WTC11 (cell line): ENCODE data around the gene OLFM3. TPM values are rescaled to one million over a fixed set of nuclear protein-coding genes. Genes with fewer than 3 reads are reported as not detected.

Experiments
- ATAC-seq: fragments of 200-7000 bp; cut with Tn5 transposase; 2 replicates; pipeline ENCODE4 v1.10.0; 2021; ENCODE audit warnings: mild to moderate bottlenecking, moderate library complexity
- CTCF ChIA-PET: fragments of 300-600 bp; sonication (Branson Sonifier 250); formaldehyde crosslinking; loops from one replicate; lab custom pipeline; 2021; ENCODE audit warnings: antibody characterized with exemption; lab: Charles Lee
- POLR2A ChIA-PET: fragments of 350-600 bp; sonication (Branson Sonifier 250); formaldehyde crosslinking; loops from one replicate; lab custom pipeline; 2021; ENCODE audit warnings: antibody characterized with exemption; lab: Charles Lee
- DNase-seq: peaks from one replicate; pipeline ENCODE4 v3.0.0; 2021; ENCODE audit warnings: low spot score
- H3K27ac Mint-ChIP-seq: 2 replicates; pipeline ENCODE4 v1.8.0; 2021; ENCODE audit warnings: mixed read lengths
- H3K27me3 Mint-ChIP-seq: 2 replicates; pipeline ENCODE4 v1.8.0; 2021; ENCODE audit warnings: low read depth, mild to moderate bottlenecking, moderate library complexity, mixed read lengths
- H3K36me3 Mint-ChIP-seq: 2 replicates; pipeline ENCODE4 v1.8.0; 2021; ENCODE audit warnings: mixed read lengths
- H3K4me1 Mint-ChIP-seq: 2 replicates; pipeline ENCODE4 v1.8.0; 2022; ENCODE audit warnings: mixed read lengths
- H3K4me3 Mint-ChIP-seq: 2 replicates; pipeline ENCODE4 v1.8.0; 2021; ENCODE audit warnings: mild to moderate bottlenecking, moderate library complexity, mixed read lengths
- H3K9me3 Mint-ChIP-seq: 2 replicates; pipeline ENCODE4 v1.8.0; 2021; ENCODE audit warnings: mixed read lengths
- AR ChIP-seq: fragments of 250-450 bp; sonication (Bioruptor Pico); IDR thresholded peaks from 2 replicates; pipeline ENCODE4 v1.9.0; 2021; ENCODE audit warnings: mild to moderate bottlenecking
- CREB1 ChIP-seq: sonication (generic); formaldehyde crosslinking; IDR thresholded peaks from 2 replicates; pipeline ENCODE4 v1.8.0; 2023; ENCODE audit warnings: mild to moderate bottlenecking, missing genetic modification reagents
- CTCF ChIP-seq: fragments of 200-600 bp; IDR thresholded peaks from 2 replicates; pipeline ENCODE4 v1.8.0; 2022; ENCODE audit warnings: antibody characterized with exemption
- ERG ChIP-seq: fragments of 250-450 bp; sonication (Bioruptor Pico); IDR thresholded peaks from 2 replicates; pipeline ENCODE4 v1.8.0; 2021; ENCODE audit warnings: mild to moderate bottlenecking
- ETV6 ChIP-seq: sonication (generic); formaldehyde crosslinking; IDR thresholded peaks from 2 replicates; pipeline ENCODE4 v1.8.1; 2022; ENCODE audit warnings: mild to moderate bottlenecking, missing genetic modification reagents
- FOXP4 ChIP-seq: sonication (generic); formaldehyde crosslinking; IDR thresholded peaks from 2 replicates; pipeline ENCODE4 v1.8.0; 2022; ENCODE audit warnings: mild to moderate bottlenecking, missing genetic modification reagents
- GABPB1 ChIP-seq: sonication (generic); formaldehyde crosslinking; IDR thresholded peaks from 2 replicates; pipeline ENCODE4 v1.8.1; 2023; ENCODE audit warnings: mild to moderate bottlenecking, missing genetic modification reagents
- GRHL2 ChIP-seq: fragments of 250-450 bp; sonication (Bioruptor Pico); IDR thresholded peaks from 2 replicates; pipeline ENCODE4 v1.8.0; 2022; ENCODE audit warnings: mild to moderate bottlenecking, moderate library complexity; ENCODE audit not compliant: insufficient replicate concordance, severe bottlenecking
- MAX ChIP-seq: sonication (generic); formaldehyde crosslinking; IDR thresholded peaks from 2 replicates; pipeline ENCODE4 v1.8.0; 2022; ENCODE audit warnings: mild to moderate bottlenecking, missing genetic modification reagents
- MXD4 ChIP-seq: fragments of 250-450 bp; sonication (Bioruptor Pico); IDR thresholded peaks from 2 replicates; pipeline ENCODE4 v1.8.0; 2021; ENCODE audit warnings: mild to moderate bottlenecking, moderate library complexity, borderline replicate concordance
- NFYB ChIP-seq: sonication (generic); formaldehyde crosslinking; conservative IDR thresholded peaks from 2 replicates; pipeline ENCODE4 v1.8.0; 2022; ENCODE audit warnings: low read depth, missing genetic modification reagents
- SMAD3 ChIP-seq: sonication (generic); formaldehyde crosslinking; IDR thresholded peaks from 2 replicates; pipeline ENCODE4 v1.8.0; 2022; ENCODE audit warnings: missing genetic modification reagents, mild to moderate bottlenecking, borderline replicate concordance
- TEAD1 ChIP-seq: sonication (generic); formaldehyde crosslinking; IDR thresholded peaks from 2 replicates; pipeline ENCODE4 v1.8.0; 2022; ENCODE audit warnings: mild to moderate bottlenecking, missing genetic modification reagents
- USF2 ChIP-seq: sonication (generic); formaldehyde crosslinking; IDR thresholded peaks from 2 replicates; pipeline ENCODE4 v1.8.1; 2023; ENCODE audit warnings: mild to moderate bottlenecking, missing genetic modification reagents, moderate library complexity
- ZMAT4 ChIP-seq: fragments of 250-450 bp; sonication (Bioruptor Pico); IDR thresholded peaks from 2 replicates; pipeline ENCODE4 v1.9.0; 2021; ENCODE audit warnings: mild to moderate bottlenecking
- ZNF219 ChIP-seq: sonication (generic); formaldehyde crosslinking; IDR thresholded peaks from 2 replicates; pipeline ENCODE4 v1.8.0; 2023; ENCODE audit warnings: missing genetic modification reagents, mild to moderate bottlenecking, borderline replicate concordance
- ZNF671 ChIP-seq: fragments of 250-450 bp; sonication (Bioruptor Pico); IDR thresholded peaks from 2 replicates; pipeline ENCODE4 v1.8.0; 2021; ENCODE audit warnings: mild to moderate bottlenecking
- total RNA-seq: library from RNA; stranded (reverse); gene quantifications from 3 replicates; pipeline ENCODE4 v1.2.3, GENCODE V29; 2021

Gene OLFM3
- total RNA-seq, 1 experiment from 2014 or later, result 0.37 TPM

- TF ChIP-seq MAX (CRISPR knock-in tag) (no peak), ZNF671 (no peak), SMAD3 (CRISPR knock-in tag) (no peak), NFYB (CRISPR knock-in tag) (no peak), FOXP4 (CRISPR knock-in tag) (no peak), CREB1 (no peak)
- Mint-ChIP-seq H3K27ac (no peak overlapping the region), H3K36me3 (no peaks in the 10 kb centered on the region), H3K4me1 (peaks cover 4% of the 10 kb centered on the region; the same call in 1 of the 2 replicates), H3K27me3 (peaks cover 19% of the 10 kb centered on the region), H3K9me3 (no peaks in the 10 kb centered on the region), H3K4me3 (no peak overlapping the region)
- ATAC-seq (peak; percentile 41; the same call in 1 of the 2 replicates), DNase-seq (no peak)
- CTCF ChIA-PET, result no interaction called here
- POLR2A ChIA-PET, result no interaction called here
Observed at GRCh38 chr1:101920577-101920976, 76.1 kb downstream of the OLFM3 start.

GRCh38 chr1:101918277-101918676 lies 78.4 kb downstream of the OLFM3 start:
- Mint-ChIP-seq H3K27ac (no peak overlapping the region), H3K4me3 (no peak overlapping the region), H3K27me3 (peaks cover 19% of the 10 kb centered on the region), H3K4me1 (peaks cover 4% of the 10 kb centered on the region; the same call in 1 of the 2 replicates), H3K36me3 (no peaks in the 10 kb centered on the region), H3K9me3 (no peaks in the 10 kb centered on the region)
- ChIA-PET CTCF (no interaction called here), POLR2A (no interaction called here)
- DNase-seq, result no peak
- no peak for ATAC-seq
- TF ChIP-seq ZNF219 (CRISPR knock-in tag) (no peak), ETV6 (CRISPR knock-in tag) (no peak), GRHL2 (CRISPR knock-in tag) (no peak), FOXP4 (CRISPR knock-in tag) (no peak), AR (CRISPR knock-in tag) (no peak)

GRCh38 chr1:101915597-101915996 lies 81.1 kb downstream of the OLFM3 start:
- Mint-ChIP-seq H3K27ac (no peak overlapping the region), H3K9me3 (no peaks in the 10 kb centered on the region), H3K27me3 (peaks cover 9% of the 10 kb centered on the region; the same call in 1 of the 2 replicates), H3K36me3 (no peaks in the 10 kb centered on the region), H3K4me3 (no peak overlapping the region), H3K4me1 (peaks cover 4% of the 10 kb centered on the region; the same call in 1 of the 2 replicates)
- DNase-seq (no peak), ATAC-seq (no peak)
- ChIA-PET CTCF (no interaction called here), POLR2A (no interaction called here)
- TF ChIP-seq ZMAT4 (CRISPR knock-in tag) (no peak), CTCF (no peak), USF2 (CRISPR knock-in tag) (no peak), GABPB1 (CRISPR knock-in tag) (no peak), AR (CRISPR knock-in tag) (no peak), MXD4 (CRISPR knock-in tag) (no peak), ERG (CRISPR knock-in tag) (no peak), TEAD1 (CRISPR knock-in tag) (no peak)
